CD4-positive, alpha-beta T cell treated with Interleukin-10 for 1 hour (primary cell): Measurements from ENCODE around the gene TACO1.

ENCODE experiments used
- DNase-seq: peaks from one replicate; pipeline ENCODE4 v3.0.0-alpha.2; 2020

Gene TACO1

DNA sequence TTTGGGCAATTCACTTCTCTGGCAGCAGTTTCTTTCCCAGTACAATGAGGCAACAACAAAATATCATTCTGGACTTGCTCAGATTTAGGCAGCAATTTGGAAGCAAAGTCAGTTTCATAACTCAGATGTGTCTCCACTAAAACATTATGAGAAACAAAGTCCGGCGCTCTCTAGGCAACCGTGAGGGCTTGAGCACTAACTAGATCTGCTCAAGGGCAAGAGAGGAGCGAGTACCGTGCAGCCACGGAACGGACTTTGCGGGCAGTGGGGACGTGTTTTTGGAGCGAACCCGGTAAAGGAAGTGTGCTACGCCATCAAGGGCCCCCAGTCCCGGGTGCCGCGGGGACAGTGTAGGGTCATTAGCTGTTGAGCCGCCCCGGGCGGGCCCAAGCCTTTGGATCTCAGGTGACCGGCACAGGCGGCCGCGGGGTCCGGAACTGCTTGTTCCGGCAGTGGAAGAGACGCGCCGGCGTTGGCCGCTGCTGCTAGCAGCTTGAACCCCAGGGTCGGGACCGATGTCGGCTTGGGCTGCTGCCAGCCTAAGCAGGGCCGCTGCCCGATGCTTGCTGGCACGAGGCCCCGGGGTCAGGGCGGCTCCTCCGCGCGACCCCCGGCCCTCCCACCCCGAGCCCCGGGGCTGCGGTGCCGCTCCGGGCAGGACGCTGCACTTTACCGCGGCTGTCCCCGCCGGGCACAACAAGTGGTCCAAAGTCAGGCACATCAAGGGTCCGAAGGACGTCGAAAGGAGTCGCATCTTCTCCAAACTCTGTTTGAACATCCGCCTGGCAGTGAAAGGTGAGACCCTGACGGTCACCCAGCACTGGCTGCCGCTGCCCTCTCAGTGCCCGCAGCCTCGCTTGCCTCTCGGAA lies at the start of gene TACO1:
Gene TACO1 (plus strand): TSS at position 327 of the 870 bp plus-strand sequence. CDS start 189 bp downstream, at position 516.
- DNase-seq = peak; percentile 80

DNA sequence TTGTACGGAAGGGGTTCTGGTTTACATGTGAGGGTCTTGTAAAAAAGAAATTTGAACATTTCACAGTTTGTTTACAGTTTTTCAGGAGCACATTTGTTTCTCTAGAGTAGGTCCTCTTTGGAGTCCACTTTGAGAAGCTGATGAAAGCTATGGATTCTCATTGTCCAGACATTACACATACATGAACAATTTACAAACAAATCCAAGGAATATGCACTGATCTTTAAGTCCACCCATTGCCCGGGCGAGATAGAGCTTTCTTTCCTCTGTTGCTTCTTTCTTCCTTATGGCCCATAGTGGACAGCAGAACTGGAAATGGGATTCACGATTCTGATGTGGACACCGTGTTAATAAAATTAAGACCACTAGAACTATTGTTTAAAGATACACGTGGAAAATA lies 48.5 kb upstream of the TACO1 start:
- DNase-seq = no peak

DNA sequence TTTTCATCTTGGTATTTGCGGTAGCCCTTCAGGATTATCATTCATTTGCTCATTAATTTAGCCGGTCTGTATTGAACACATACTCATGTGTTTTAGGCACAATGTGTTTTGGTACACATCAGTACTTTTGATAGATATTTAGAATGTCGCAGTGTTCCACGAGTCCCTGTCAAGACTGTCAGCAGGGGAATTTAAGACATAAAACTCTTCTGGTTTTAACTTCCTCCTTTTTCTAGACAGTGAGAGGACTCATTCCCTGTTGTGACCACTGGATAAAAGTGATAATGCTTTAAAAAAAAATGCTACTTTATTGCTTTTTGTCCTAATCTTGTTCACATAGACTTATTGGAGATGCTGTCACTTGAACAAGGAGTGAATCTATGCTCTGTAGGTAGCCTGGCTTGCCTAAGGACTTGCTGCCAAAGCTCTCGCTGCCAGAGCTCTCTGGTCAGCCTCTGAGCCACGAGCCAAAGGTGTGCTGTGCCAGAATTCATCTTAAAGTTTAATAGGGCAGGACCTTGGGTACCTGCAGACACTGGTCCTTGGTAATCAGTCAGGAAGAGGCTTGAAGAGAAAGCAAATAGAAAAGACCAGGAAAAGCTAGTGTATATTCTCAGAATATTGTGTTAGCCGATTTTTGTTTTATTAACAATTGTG lies 45.1 kb upstream of the TACO1 start:
- DNase-seq = no peak

DNA sequence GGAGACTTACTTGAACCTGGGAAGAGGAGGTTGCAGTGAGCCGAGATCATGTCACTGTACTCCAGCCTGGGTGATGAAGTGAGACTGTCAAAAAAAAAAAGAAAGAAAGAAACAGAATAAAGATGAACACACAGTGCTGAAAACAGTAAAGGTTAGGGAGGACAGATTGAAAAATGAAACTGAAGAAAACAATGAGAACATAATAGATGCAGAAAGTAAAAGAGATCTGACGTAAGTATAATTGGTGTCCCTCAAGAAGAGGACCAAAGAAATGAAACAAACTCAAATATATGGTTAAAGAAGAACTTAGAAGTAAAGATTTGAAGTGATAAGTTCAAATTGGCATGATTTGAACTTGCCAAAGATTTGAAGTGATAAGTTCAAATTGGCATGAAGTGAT lies 43.3 kb upstream of the TACO1 start:
- DNase-seq = no peak

DNA sequence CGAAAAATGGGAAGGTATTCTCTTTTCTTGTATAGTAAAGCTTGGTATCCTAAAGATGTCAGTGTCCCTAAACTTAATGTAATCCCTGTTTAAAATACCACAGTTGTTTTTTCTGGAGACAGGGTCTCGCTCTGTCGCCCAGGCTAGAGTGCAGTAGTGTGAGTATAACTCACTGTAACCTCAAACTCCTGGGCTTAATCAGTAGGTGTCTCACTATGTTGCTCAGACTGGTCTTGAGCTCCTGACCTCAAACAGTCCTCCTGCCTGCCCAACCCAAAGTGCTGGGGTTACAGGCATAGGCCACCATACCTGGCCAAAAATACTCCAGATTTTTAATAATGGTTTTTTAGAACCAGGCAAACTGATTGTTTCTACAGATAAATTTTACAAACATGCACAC lies 42.3 kb upstream of the TACO1 start:
- no peak for DNase-seq

DNA sequence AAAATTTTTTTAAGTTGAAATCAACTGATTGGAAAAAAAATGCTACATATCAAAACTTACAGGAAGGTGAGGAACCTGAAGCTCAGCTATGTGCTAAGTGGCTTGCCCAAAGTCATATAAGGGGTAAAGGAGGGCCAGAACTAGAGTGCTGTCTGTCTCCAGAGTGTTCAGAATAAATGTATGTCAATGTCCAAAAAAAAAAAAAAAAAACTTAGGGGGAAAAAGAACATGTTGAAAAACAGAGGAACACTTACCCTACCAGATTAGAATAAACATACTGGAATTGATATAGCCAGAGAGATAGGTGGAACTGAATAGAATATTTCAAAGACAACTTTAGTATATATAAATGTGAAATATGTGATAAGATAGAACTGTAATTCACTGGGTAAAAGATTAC lies 38.9 kb upstream of the TACO1 start:
- no peak for DNase-seq

DNA sequence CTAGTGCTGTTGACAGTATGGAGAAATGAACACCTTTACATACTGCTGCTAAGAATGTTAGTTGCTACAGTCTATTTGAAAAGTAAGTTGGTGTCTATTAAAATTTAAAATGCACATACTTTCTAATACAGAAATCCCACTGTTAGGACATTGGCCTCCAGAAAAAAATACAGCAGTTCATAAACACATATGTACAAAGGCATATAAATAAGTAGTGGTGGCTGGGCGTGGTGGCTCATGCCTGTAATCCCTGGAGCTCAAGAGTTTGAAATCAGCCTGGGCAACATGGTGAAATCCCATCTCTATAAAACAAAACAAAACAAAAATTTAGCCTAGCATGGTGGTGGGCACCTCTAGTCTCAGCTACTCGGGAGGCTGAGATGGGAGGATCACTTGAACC lies 37.4 kb upstream of the TACO1 start:
- no peak for DNase-seq

DNA sequence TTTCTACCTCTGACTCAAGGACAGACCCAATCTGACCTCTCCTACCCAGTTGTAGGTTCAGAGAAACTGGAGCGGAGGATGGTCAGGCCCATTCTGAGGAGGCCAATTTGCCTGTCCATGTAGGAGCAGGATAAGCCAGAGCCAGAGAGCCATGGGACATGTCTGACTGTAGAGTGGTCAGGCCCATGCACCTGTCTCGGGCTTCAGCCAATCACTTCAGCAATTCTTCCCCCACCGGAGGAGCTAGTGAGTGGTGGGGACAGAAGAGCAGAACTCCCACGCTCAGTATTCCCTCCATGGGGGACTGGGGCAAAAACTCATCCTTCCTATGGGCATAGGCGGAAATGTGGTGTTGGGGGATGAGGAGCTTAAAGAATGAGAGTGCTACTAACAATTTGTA lies 36.1 kb upstream of the TACO1 start:
- no peak for DNase-seq

DNA sequence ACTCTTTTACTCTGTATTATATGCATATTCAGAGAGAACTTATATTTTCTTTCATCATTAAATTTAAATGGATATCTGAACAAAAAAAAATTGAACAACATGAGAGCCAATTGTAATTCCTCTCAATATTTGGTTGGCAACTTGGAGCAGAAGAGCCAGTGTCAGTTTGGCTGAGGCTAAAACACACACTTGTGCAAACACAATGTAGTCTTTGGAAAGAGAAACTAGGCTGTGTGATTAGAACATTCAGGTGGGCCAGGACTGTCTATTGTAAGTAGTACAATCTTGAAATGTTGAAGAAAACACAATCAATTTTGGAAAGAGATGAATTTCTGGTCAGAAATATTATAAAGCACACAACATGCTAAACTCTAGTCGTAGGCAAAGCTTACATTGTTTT lies 33.5 kb upstream of the TACO1 start:
- DNase-seq = no peak

DNA sequence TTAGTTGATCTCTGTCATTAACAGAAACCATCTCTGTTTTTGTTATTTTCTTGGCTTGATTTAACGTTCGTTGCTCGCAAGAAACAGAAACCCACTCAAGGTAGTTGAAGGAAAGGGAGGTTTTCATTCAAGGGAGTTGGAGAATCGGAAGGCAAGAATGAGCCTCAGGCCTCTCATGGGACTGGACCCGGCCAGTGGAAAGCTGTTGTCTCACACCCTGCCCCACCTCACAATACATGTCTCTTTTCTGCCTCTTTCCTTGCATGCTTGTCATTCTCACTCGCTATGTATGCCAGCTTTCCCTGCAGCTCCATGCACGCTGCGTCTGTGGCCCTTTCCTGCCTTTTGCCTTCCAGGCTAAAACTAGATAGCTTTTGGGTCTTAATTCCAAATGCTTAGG lies 32.1 kb upstream of the TACO1 start:
- DNase-seq = no peak

DNA sequence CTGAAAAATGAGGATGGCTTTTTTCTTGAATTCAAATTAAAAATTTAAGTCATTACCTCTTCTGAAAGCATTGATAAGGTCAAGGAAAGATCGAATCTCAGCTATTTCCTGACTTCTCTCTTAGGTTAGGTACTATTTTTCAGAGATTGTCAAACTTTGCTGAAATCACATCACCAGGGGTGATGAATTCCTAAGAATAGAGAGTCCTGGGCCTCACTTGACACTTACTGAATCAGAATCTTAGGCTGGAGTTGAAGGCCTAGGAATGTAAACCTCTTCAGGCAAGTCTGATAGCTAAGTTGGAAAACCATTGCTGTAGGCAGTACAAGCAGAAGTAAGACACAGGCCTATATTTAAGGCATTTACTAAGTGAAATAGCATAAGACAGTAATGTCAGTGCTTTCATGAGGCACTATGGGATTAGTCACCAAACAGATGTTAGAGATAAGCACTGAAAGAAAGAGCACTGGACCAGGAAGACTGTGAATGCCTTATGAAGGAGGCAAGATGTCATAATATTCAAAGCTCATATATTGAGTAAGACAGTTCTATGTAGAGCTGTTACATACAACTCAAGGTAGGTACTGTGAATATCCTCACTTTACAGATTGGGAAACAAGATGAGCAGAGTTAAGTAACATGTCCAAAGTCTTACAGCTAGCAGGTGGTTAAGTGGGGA lies 28.9 kb upstream of the TACO1 start:
- DNase-seq = no peak

DNA sequence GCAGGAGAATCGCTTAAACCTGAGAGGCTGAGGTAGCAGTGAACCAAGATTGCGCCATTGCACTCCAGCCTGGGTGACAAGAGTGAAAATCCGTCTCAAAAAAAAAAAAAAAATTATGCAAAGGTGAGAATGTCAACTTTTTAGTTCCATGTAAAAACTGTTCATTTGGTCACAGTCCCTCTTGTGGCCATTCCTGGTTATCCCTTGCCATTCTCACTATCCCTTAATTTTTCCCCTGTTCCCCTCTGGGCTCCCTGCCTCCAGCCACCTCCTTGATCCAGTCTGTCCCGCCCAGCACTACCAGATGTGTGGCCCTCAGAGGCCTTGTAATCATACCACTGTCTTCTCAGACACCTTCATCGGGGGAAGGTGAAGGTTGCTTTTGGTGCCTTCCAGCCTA lies 27.1 kb upstream of the TACO1 start:
- DNase-seq = no peak

DNA sequence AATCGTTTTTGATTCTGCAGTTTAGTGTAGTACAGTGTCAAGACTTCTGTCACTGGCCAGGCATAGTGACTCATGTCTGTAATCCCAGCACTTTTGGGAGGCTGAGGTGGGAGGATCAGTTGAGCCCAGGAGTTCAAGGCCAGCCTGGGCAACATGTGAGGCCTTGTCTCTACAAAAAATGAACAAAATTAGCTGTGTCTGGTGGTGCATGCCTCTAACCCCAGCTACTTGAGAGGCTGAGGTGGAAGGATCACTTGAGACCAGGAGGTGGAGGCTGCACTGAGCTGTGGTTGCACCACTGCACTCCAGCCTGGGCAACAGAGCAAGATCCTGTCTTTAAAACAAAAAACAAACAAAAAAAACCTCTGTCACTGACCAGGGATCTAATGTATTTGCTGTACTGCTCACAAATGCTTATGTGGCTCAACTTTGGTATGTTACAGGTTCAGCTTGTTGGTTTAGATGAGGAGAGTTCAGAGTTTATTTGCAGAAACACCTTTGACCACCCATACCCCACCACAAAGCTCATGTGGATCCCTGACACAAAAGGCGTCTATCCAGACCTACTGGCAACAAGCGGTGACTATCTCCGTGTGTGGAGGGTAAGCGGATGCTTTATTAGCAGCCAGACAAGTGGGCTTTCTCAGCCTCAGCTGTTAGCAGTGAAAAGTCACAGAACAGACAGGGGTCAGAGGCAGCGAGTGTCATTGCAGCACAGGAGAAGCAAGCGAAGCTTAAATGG lies 22.5 kb upstream of the TACO1 start:
- no peak for DNase-seq

DNA sequence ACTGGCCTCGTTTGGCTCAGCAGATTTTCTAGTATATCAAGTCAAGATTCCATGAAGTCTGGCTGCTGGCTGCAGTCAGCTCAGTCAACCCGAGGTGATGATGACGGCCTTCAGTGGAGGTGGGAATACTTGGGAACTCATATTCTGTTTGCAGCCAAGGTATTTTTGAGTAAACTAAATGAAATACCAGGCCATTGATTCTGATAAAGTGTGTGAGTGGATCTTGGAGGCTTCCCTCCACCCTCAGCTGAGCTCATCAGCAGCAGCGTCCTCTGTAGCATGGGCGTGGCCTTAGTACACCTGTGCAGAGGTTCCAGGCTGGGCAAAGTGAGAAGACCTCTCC lies 22.0 kb upstream of the TACO1 start:
- DNase-seq = no peak

DNA sequence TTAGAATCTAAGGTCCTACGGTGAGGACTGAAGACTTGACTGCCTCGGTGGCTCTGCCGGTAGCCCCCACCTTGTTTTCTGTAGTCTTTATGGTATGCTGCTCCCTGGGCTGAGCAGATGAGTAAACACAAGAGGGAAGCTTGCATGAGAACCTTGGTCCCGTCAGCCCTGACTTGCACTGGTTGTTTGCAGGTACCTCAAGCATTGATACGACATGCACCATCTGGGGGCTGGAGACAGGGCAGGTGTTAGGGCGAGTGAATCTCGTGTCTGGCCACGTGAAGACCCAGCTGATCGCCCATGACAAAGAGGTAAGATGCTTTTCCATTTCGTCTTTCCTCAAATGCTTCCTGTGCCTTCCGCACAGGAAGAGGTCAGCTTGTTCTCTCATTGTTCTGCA lies 21.1 kb upstream of the TACO1 start:
- no peak for DNase-seq

DNA sequence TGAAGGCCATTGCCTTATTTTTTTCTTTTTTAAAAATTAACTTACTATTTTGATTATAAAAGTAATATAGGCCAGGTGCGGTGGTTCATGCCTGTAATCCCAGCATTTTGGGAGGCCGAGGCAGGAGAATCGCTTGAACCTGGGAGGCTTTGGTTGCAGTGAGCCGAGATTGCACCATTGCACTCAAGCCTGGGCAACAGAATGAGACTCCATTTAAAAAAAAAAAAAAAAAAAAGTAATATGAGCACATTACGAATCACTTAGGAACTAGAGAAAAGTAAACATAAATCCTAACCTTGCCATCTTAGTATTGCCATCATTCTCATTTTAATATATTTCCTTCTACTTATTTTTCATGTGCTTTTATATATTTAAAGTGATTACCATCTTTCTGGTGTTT lies 12.9 kb upstream of the TACO1 start:
- DNase-seq = no peak

DNA sequence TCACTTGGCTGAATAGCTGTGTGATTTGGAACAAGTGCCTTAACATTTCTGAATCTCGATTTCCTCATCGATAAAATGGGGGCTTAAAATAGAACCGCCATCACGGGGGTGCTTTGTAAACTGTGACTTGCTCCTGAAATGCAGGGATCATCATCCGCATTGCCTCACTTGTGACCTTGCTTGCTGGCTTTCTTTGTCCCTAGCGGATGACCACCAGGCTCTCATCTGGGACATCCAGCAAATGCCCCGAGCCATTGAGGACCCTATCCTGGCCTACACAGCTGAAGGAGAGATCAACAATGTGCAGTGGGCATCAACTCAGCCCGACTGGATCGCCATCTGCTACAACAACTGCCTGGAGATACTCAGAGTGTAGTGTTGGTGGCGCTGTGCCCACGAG lies 11.9 kb upstream of the TACO1 start:
- DNase-seq = no peak

DNA sequence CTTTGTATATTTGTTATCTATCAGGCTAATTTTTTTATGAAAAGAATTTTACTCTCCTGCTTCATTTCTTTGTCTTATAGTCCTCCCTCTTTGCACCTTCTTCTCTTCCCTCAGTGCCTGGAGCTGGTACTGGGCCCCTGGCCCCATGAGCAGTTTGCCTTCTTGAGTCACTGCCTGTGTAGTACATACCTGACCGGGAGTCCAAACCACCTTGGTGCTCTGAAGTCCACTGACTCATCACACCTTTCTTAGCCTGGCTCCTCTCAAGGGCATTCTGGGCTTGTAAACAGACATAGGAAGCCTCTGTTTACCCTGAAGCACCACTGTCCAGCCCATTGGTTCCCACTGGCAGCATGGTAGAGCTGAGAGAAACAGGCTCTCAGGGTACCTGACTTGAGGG lies 11.0 kb upstream of the TACO1 start:
- no peak for DNase-seq

DNA sequence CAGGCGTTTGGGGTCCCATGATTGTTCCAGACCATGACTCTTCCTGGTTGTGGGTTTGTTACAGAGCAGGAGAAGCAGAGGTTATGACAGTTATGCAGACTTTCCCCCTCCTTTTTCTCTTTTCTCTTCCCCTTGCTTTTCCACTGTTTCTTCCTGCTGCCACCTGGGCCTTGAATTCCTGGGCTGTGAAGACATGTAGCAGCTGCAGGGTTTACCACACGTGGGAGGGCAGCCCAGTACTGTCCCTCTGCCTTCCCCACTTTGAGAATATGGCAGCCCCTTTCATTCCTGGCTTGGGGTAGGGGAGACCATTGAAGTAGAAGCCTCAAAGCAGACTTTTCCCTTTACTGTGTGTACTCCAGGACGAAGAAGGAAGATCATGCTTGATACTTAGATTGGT lies 7.9 kb upstream of the TACO1 start:
- no peak for DNase-seq

DNA sequence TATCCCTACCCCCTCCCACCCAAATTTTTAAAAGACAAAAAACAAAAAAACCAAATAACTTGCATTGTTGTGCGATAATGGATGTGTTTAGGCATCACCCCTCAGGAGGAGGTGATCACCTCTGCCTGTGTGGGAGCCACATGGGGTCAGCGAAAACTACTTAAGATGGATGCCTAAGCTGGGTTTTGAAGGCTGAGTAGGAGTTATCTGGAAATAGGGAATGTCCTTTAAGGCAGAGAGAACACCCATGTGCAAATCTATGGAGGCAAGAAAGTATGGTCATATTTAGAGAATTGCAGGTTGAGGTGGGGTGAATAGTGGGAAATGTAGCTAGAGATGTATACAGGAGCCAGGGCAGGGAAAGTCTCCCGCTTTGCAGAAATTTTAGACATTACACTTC lies 5.6 kb upstream of the TACO1 start:
- DNase-seq = no peak

DNA sequence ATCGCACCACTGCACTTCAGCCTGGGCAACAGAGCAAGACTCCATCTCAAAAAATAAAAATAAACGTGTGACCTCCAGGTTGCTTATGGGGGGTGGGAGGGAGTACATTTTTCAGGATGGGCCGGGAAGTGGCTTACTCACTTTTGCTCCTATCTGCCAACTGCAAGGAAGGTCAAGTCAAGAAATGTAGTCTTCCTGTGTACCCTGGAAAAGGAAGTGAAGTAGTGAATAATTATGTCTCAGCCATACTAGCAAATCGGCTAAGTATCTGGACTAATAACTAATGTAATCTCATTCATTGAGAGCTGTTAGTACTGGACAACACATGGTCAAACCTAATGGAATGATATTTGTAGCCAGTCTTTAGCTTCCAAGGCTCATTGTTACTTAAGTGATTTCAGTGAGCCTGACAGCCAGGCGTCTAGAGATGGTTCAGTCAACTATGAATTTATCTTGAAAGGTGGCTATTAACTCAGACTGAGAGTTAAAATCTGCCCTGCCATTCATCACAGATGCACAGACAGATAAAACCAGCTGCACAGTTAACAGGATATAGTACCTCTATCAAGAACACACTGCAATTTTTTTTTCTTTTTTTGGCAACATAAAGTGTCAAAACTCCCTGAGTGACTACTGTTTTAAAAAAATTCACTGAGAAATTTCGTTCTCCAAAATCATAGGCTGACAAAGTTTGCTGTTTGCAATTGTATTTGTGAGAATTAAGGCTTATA lies 3.7 kb upstream of the TACO1 start:
- peak; percentile 39 for DNase-seq

DNA sequence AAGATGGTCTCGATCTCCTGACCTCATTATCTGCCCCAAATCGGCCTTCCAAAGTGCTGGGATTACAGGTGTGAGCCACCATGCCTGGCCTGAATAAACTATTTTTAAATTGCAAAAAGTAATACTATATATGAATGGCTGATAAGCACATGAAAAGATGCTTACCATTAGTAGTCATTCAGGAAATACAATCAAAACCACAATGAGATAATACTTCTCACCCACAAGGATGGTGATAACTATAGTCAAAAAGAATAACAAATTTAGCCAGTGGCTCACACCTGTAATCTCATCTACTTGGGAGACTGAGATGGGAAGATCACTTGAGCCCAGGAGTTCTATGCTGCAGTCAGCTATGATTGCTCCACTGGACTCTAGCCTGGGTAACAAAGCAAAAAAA lies 2.4 kb upstream of the TACO1 start:
- peak; percentile 40 for DNase-seq
